HepG2 (cell line): ENCODE measurements around the gene ASB16. TPM values are rescaled to one million over a fixed set of nuclear protein-coding genes. Genes with fewer than 3 reads are reported as not detected.
A peak's percentile ranks its signal among the peaks of the same experiment; 100 is the strongest.

Experiments used
- HNRNPH1 ChIP-seq: fragments of 200-400 bp; formaldehyde crosslinking; optimal IDR thresholded peaks from 2 replicates; pipeline ENCODE3; 2017; ENCODE audit warnings: mild to moderate bottlenecking, low read depth, low read length
- HNRNPL ChIP-seq: fragments of 200-400 bp; formaldehyde crosslinking; IDR thresholded peaks from 2 replicates; pipeline ENCODE4 v1.6.1; 2017; ENCODE audit warnings: mild to moderate bottlenecking, low read depth, low read length
- MLXIP ChIP-seq: sonication (generic); formaldehyde crosslinking; IDR thresholded peaks from 2 replicates; pipeline ENCODE4 v1.9.0; 2021; ENCODE audit warnings: missing genetic modification reagents, borderline replicate concordance
- MXD4 ChIP-seq: IDR thresholded peaks from 2 replicates; pipeline ENCODE4 v1.6.1; 2016; ENCODE audit warnings: mild to moderate bottlenecking, missing biosample characterization, missing genetic modification reagents
- NCOR1 ChIP-seq: fragments of 200-600 bp; sonication (generic); IDR thresholded peaks from 2 replicates; pipeline ENCODE4 v1.7.0; 2017; ENCODE audit warnings: antibody characterized with exemption, low read length, borderline replicate concordance
- PLSCR1 ChIP-seq: sonication (generic); formaldehyde crosslinking; IDR thresholded peaks from 2 replicates; pipeline ENCODE4 v1.5.0; 2020; ENCODE audit warnings: missing genetic modification reagents, mild to moderate bottlenecking, borderline replicate concordance
- RBM22 ChIP-seq: fragments of 200-400 bp; formaldehyde crosslinking; optimal IDR thresholded peaks from 2 replicates; pipeline ENCODE3; 2017; ENCODE audit warnings: mild to moderate bottlenecking, low read length, moderate library complexity
- REPIN1 ChIP-seq: sonication (generic); formaldehyde crosslinking; IDR thresholded peaks from 2 replicates; pipeline ENCODE4 v1.8.0; 2022; ENCODE audit warnings: missing genetic modification reagents, low read depth, mild to moderate bottlenecking, borderline replicate concordance
- SIX4 ChIP-seq: sonication (generic); formaldehyde crosslinking; IDR thresholded peaks from 2 replicates; pipeline ENCODE4 v1.4.0; 2020; ENCODE audit warnings: missing genetic modification reagents
- TAF1 ChIP-seq: sonication (generic); formaldehyde crosslinking; IDR thresholded peaks from 2 replicates; pipeline ENCODE4 v1.4.0; 2020; ENCODE audit warnings: missing genetic modification reagents
- TOPORS ChIP-seq: sonication (generic); formaldehyde crosslinking; IDR thresholded peaks from 2 replicates; pipeline ENCODE4 v1.8.0; 2023; ENCODE audit warnings: mild to moderate bottlenecking, missing genetic modification reagents
- ZBTB2 ChIP-seq: sonication (generic); formaldehyde crosslinking; IDR thresholded peaks from 2 replicates; pipeline ENCODE4 v1.8.0; 2022; ENCODE audit warnings: low read depth, missing genetic modification reagents
- ZFP41 ChIP-seq: sonication (generic); formaldehyde crosslinking; IDR thresholded peaks from 2 replicates; pipeline ENCODE4 v1.4.0; 2020; ENCODE audit warnings: mild to moderate bottlenecking, missing genetic modification reagents, borderline replicate concordance
- ZNF329 ChIP-seq: sonication (generic); formaldehyde crosslinking; IDR thresholded peaks from 2 replicates; pipeline ENCODE4 v1.9.0; 2021; ENCODE audit warnings: low read depth, mild to moderate bottlenecking, missing genetic modification reagents
- ZNF576 ChIP-seq: sonication (generic); formaldehyde crosslinking; IDR thresholded peaks from 2 replicates; pipeline ENCODE4 v1.4.0; 2020; ENCODE audit warnings: mild to moderate bottlenecking, missing genetic modification reagents
- ZNF687 ChIP-seq: sonication (generic); formaldehyde crosslinking; IDR thresholded peaks from 2 replicates; pipeline ENCODE4 v1.5.1; 2020; ENCODE audit warnings: mild to moderate bottlenecking, missing genetic modification reagents, moderate library complexity
- ZNF792 ChIP-seq: IDR thresholded peaks from 2 replicates; pipeline ENCODE4 v1.6.1; 2016
- polyA plus RNA-seq, 8 experiments: library from polyadenylated mRNA; depleted of rRNA in 3 of 8; stranded (reverse) in 7 of 8; unstranded in 1 of 8; fragments of >200 nt; fragmentation: Illumina TruSeq in 4 of 8; extraction: Trizol in 4 of 8; gene quantifications; 2 replicates each; pipeline versions ENCODE4 v1.2.1 to v1.2.3, GENCODE V29; 2011 to 2016; ENCODE audit warnings: low read depth in 4 of 8, missing spikeins in 1 of 8, mixed read lengths in 1 of 8; ENCODE audit not compliant: insufficient read depth in 1 of 8
- total RNA-seq, 5 experiments: library from RNA; depleted of rRNA; stranded (reverse); fragments of >200 nt; fragmentation: Illumina TruSeq; extraction: Trizol; gene quantifications; 2 replicates each; pipeline ENCODE4 v1.2.3, GENCODE V29; 2016; ENCODE audit warnings: low read depth in 1 of 5

Gene ASB16
- total and polyA plus RNA-seq, 2 of the 13 experiments (the other 11 are each of a cell fraction or from before 2014, with no cell fraction given), result 0.07 TPM; not detected in 1

- TF ChIP-seq MLXIP, result no peak
- no peak; the same call in 1 of the 2 replicates for TF ChIP-seq REPIN1
- peak; percentile 60; the same call in 1 of the 2 replicates for TF ChIP-seq MXD4
- no peak for TF ChIP-seq SIX4 (CRISPR knock-in tag)
- no peak for TF ChIP-seq HNRNPH1
- no peak for TF ChIP-seq RBM22
- no peak for TF ChIP-seq ZNF576 (CRISPR knock-in tag)
- TF ChIP-seq ZFP41, result no peak
- no peak; the same call in 1 of the 2 replicates for TF ChIP-seq TAF1 (CRISPR knock-in tag)
- no peak for TF ChIP-seq ZNF792 (CRISPR knock-in tag)
- no peak for TF ChIP-seq PLSCR1 (CRISPR knock-in tag)
- TF ChIP-seq ZNF687, result peak; percentile 72
- TF ChIP-seq HNRNPL, result no peak
- TF ChIP-seq TOPORS (CRISPR knock-in tag), result no peak
- TF ChIP-seq ZBTB2, result peak; percentile 98
- TF ChIP-seq NCOR1, result peak; percentile 24; the same call in 1 of the 2 replicates
- no peak for TF ChIP-seq ZNF329
Measured at GRCh38 chr17:44218344-44219107, 48.0 kb downstream of the ASB16 start (continued).
